ENCODE data around the gene PFDN2.
A peak's percentile ranks its signal among the peaks of the same experiment; 100 is the strongest.

PFDN2 gene

GRCh38 chr1:161083748-161084596 lies 33.9 kb downstream of the PFDN2 start:
- Histone ChIP-seq H3K23ac (ENCODE audit: low read length in 2 of 2) (no peak overlapping the region), H2AK5ac (ENCODE audit: low read length, severe bottlenecking) (no peak overlapping the region), H3K79me1 (replicated peaks; ENCODE audit: low read length, poor library complexity, severe bottlenecking) (no peaks in the 10 kb centered on the region), H3K18ac (ENCODE audit: low read depth in 1 of 2, low read length in 2 of 2) (peak overlapping the region; percentile 22 to 63), H3K4me1 (ENCODE audit: control insufficient read depth, insufficient read depth, low read depth, low read length) (peaks cover 26% of the 10 kb centered on the region), H2BK12ac (ENCODE audit: low read length in 2 of 2) (peak overlapping the region in 1 of 2 experiments; percentile 8), H2BK5ac (ENCODE audit: low read depth, low read length, poor library complexity, severe bottlenecking) (no peak overlapping the region), H2BK120ac (ENCODE audit: low read depth, low read length) (peak overlapping the region; percentile 2), H3K4me3 (ENCODE audit: insufficient read depth in 1 of 2, low read depth in 1 of 2, low read length in 2 of 2) (no peak overlapping the region), H3K9me3 (ENCODE audit: control insufficient read depth, low read length) (no peaks in the 10 kb centered on the region), H3K27ac (ENCODE audit: low read length, poor library complexity, severe bottlenecking) (no peak overlapping the region), H4K91ac (ENCODE audit: low read length) (peak overlapping the region; percentile 28), H3K4ac (ENCODE audit: low read depth in 1 of 2, low read length in 2 of 2) (peak overlapping the region in 1 of 2 experiments; percentile 9), H4K8ac (ENCODE audit: low read length) (peak overlapping the region; percentile 91), H3K14ac (ENCODE audit: low read length in 2 of 2) (no peak overlapping the region), H2BK15ac (ENCODE audit: low read depth, poor library complexity, severe bottlenecking) (peak overlapping the region; percentile 92), H3K9ac (ENCODE audit: low read length) (peak overlapping the region; percentile 86), H3K36me3 (ENCODE audit: control insufficient read depth in 1 of 2, insufficient read depth in 2 of 2, low read depth in 1 of 2, low read length in 2 of 2) (no peaks in the 10 kb centered on the region), H2AFZ (ENCODE audit: low read depth, low read length) (peak overlapping the region; percentile 30), H3K27me3 (ENCODE audit: control insufficient read depth in 1 of 2, insufficient read depth in 1 of 2, low read length in 2 of 2) (no peaks in the 10 kb centered on the region), H3K4me2 (ENCODE audit: low read length, poor library complexity, severe bottlenecking) (no peak overlapping the region)
- DNase-seq, result peak; percentile 23
- WGBS, result 78% methylated on average over 10 of the region's 10 CpGs

- Histone ChIP-seq H3K4me2 (ENCODE audit: low read length, poor library complexity, severe bottlenecking) (no peak overlapping the region), H3K9me3 (ENCODE audit: control insufficient read depth, low read length) (no peaks in the 10 kb centered on the region), H4K8ac (ENCODE audit: low read length) (peak overlapping the region; percentile 91), H3K27me3 (ENCODE audit: control insufficient read depth in 1 of 2, insufficient read depth in 1 of 2, low read length in 2 of 2) (no peaks in the 10 kb centered on the region), H3K4me3 (ENCODE audit: insufficient read depth in 1 of 2, low read depth in 1 of 2, low read length in 2 of 2) (peak overlapping the region in 1 of 2 experiments; percentile 8), H2AFZ (ENCODE audit: low read depth, low read length) (peak overlapping the region; percentile 30), H3K4ac (ENCODE audit: low read depth in 1 of 2, low read length in 2 of 2) (peak overlapping the region in 1 of 2 experiments; percentile 9), H2AK5ac (ENCODE audit: low read length, severe bottlenecking) (no peak overlapping the region), H3K4me1 (ENCODE audit: control insufficient read depth, insufficient read depth, low read depth, low read length) (peaks cover 23% of the 10 kb centered on the region), H4K91ac (ENCODE audit: low read length) (peak overlapping the region; percentile 28), H2BK5ac (ENCODE audit: low read depth, low read length, poor library complexity, severe bottlenecking) (no peak overlapping the region), H3K18ac (ENCODE audit: low read depth in 1 of 2, low read length in 2 of 2) (peak overlapping the region; percentile 22 to 63), H2BK120ac (ENCODE audit: low read depth, low read length) (peak overlapping the region; percentile 2), H3K9ac (ENCODE audit: low read length) (peak overlapping the region; percentile 86), H3K79me1 (replicated peaks; ENCODE audit: low read length, poor library complexity, severe bottlenecking) (no peaks in the 10 kb centered on the region), H3K27ac (ENCODE audit: low read length, poor library complexity, severe bottlenecking) (no peak overlapping the region), H3K23ac (ENCODE audit: low read length in 2 of 2) (no peak overlapping the region), H3K36me3 (ENCODE audit: control insufficient read depth in 1 of 2, insufficient read depth in 2 of 2, low read depth in 1 of 2, low read length in 2 of 2) (no peaks in the 10 kb centered on the region), H3K14ac (ENCODE audit: low read length in 2 of 2) (no peak overlapping the region), H2BK15ac (ENCODE audit: low read depth, poor library complexity, severe bottlenecking) (peak overlapping the region; percentile 92), H2BK12ac (ENCODE audit: low read length in 2 of 2) (peak overlapping the region; percentile 9 to 45)
- 35% methylated on average over 8 of the region's 8 CpGs for WGBS
- DNase-seq, result peak; percentile 97
Observed at GRCh38 chr1:161082996-161083747, 34.7 kb downstream of the PFDN2 start.

GRCh38 chr1:161082483-161082882 lies 35.4 kb downstream of the PFDN2 start:
- Histone ChIP-seq H3K14ac (ENCODE audit: low read length in 2 of 2) (no peak overlapping the region), H3K27ac (ENCODE audit: low read length, poor library complexity, severe bottlenecking) (no peak overlapping the region), H3K4me1 (ENCODE audit: control insufficient read depth, insufficient read depth, low read depth, low read length) (peaks cover 23% of the 10 kb centered on the region), H3K9me3 (ENCODE audit: control insufficient read depth, low read length) (no peaks in the 10 kb centered on the region), H3K79me1 (replicated peaks; ENCODE audit: low read length, poor library complexity, severe bottlenecking) (no peaks in the 10 kb centered on the region), H3K4me3 (ENCODE audit: insufficient read depth in 1 of 2, low read depth in 1 of 2, low read length in 2 of 2) (no peak overlapping the region), H2AFZ (ENCODE audit: low read depth, low read length) (no peak overlapping the region), H2BK120ac (ENCODE audit: low read depth, low read length) (no peak overlapping the region), H3K9ac (ENCODE audit: low read length) (peak overlapping the region; percentile 86), H4K8ac (ENCODE audit: low read length) (peak overlapping the region; percentile 61), H2BK5ac (ENCODE audit: low read depth, low read length, poor library complexity, severe bottlenecking) (no peak overlapping the region), H3K4ac (ENCODE audit: low read depth in 1 of 2, low read length in 2 of 2) (no peak overlapping the region), H3K36me3 (ENCODE audit: control insufficient read depth in 1 of 2, insufficient read depth in 2 of 2, low read depth in 1 of 2, low read length in 2 of 2) (no peaks in the 10 kb centered on the region), H2AK5ac (ENCODE audit: low read length, severe bottlenecking) (no peak overlapping the region), H2BK15ac (ENCODE audit: low read depth, poor library complexity, severe bottlenecking) (peak overlapping the region; percentile 76), H3K27me3 (ENCODE audit: control insufficient read depth in 1 of 2, insufficient read depth in 1 of 2, low read length in 2 of 2) (no peaks in the 10 kb centered on the region), H3K4me2 (ENCODE audit: low read length, poor library complexity, severe bottlenecking) (no peak overlapping the region), H3K18ac (ENCODE audit: low read depth in 1 of 2, low read length in 2 of 2) (peak overlapping the region in 1 of 2 experiments; percentile 49), H3K23ac (ENCODE audit: low read length in 2 of 2) (no peak overlapping the region), H4K91ac (ENCODE audit: low read length) (no peak overlapping the region), H2BK12ac (ENCODE audit: low read length in 2 of 2) (peak overlapping the region; percentile 31 to 41)
- 94% methylated on average over 2 of the region's 2 CpGs for WGBS
- DNase-seq, result no peak

- Histone ChIP-seq H3K79me1 (replicated peaks; ENCODE audit: low read length, poor library complexity, severe bottlenecking) (no peaks in the 10 kb centered on the region), H2AFZ (ENCODE audit: low read depth, low read length) (no peak overlapping the region), H3K36me3 (ENCODE audit: control insufficient read depth in 1 of 2, insufficient read depth in 2 of 2, low read depth in 1 of 2, low read length in 2 of 2) (no peaks in the 10 kb centered on the region), H3K27me3 (ENCODE audit: control insufficient read depth in 1 of 2, insufficient read depth in 1 of 2, low read length in 2 of 2) (no peaks in the 10 kb centered on the region), H4K8ac (ENCODE audit: low read length) (no peak overlapping the region), H3K27ac (ENCODE audit: low read length, poor library complexity, severe bottlenecking) (no peak overlapping the region), H2BK12ac (ENCODE audit: low read length in 2 of 2) (peak overlapping the region in 1 of 2 experiments; percentile 12), H3K4me1 (ENCODE audit: control insufficient read depth, insufficient read depth, low read depth, low read length) (peaks cover 23% of the 10 kb centered on the region), H2BK5ac (ENCODE audit: low read depth, low read length, poor library complexity, severe bottlenecking) (no peak overlapping the region), H3K18ac (ENCODE audit: low read depth in 1 of 2, low read length in 2 of 2) (no peak overlapping the region), H3K14ac (ENCODE audit: low read length in 2 of 2) (no peak overlapping the region), H4K91ac (ENCODE audit: low read length) (no peak overlapping the region), H3K4me2 (ENCODE audit: low read length, poor library complexity, severe bottlenecking) (no peak overlapping the region), H2BK120ac (ENCODE audit: low read depth, low read length) (no peak overlapping the region), H2AK5ac (ENCODE audit: low read length, severe bottlenecking) (no peak overlapping the region), H3K4me3 (ENCODE audit: insufficient read depth in 1 of 2, low read depth in 1 of 2, low read length in 2 of 2) (no peak overlapping the region), H3K9me3 (ENCODE audit: control insufficient read depth, low read length) (no peaks in the 10 kb centered on the region), H3K9ac (ENCODE audit: low read length) (no peak overlapping the region), H3K4ac (ENCODE audit: low read depth in 1 of 2, low read length in 2 of 2) (no peak overlapping the region), H2BK15ac (ENCODE audit: low read depth, poor library complexity, severe bottlenecking) (peak overlapping the region; percentile 36), H3K23ac (ENCODE audit: low read length in 2 of 2) (no peak overlapping the region)
- 76% methylated on average over 5 of the region's 5 CpGs for WGBS
- DNase-seq, result no peak
Observed at GRCh38 chr1:161081519-161081918, 36.3 kb downstream of the PFDN2 start.

All from mesenchymal stem cell (in vitro differentiated cells and primary cell).